ENCODE data around the gene TMEM170A.

DNA sequence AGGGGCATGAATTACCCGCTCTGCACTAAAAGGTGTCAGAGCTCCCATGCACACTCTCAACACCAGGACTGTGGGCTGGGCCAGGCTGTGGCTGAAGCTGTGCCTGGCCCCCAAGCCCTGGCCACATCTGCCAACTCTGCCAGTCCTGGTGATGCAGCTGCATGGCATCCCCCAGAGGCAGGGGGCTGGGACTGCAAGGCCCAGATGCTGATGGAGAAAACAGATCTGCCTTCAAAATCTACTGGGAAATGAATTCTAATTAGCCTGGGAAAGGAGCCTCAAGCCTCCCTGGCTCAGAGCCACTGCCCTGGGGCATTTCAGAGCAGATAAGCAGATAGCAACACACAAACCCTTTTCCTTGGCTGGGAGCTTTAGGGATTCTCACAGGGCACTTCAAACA lies 27.4 kb upstream of the TMEM170A start:
- no peak for TF ChIP-seq EP300 (IDR thresholded peaks at IDR 0.05; ENCODE audit: borderline replicate concordance)
- no peak for TF ChIP-seq ZBTB7A (IDR thresholded peaks at IDR 0.05; ENCODE audit: low read depth)
- TF ChIP-seq, protein P1, sequence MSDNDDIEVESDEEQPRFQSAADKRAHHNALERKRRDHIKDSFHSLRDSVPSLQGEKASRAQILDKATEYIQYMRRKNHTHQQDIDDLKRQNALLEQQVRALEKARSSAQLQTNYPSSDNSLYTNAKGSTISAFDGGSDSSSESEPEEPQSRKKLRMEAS (IDR thresholded peaks at IDR 0.05) = no peak
- TF ChIP-seq TAF1 (IDR thresholded peaks at IDR 0.05; ENCODE audit: low read depth) = no peak
- peak; percentile 50 for TF ChIP-seq RAD21 (IDR thresholded peaks at IDR 0.05; ENCODE audit: low read depth)
- no peak for TF ChIP-seq CEBPB (IDR thresholded peaks at IDR 0.05)
- TF ChIP-seq TCF12 (IDR thresholded peaks at IDR 0.05; ENCODE audit: low read depth) = no peak
- TF ChIP-seq FOXM1 (IDR thresholded peaks at IDR 0.05; ENCODE audit: borderline replicate concordance, low read depth) = no peak
- no peak for TF ChIP-seq NFIC (IDR thresholded peaks at IDR 0.05)
- no peak for TF ChIP-seq YY1 (IDR thresholded peaks at IDR 0.05; ENCODE audit: low read depth)
- TF ChIP-seq, protein P2, sequence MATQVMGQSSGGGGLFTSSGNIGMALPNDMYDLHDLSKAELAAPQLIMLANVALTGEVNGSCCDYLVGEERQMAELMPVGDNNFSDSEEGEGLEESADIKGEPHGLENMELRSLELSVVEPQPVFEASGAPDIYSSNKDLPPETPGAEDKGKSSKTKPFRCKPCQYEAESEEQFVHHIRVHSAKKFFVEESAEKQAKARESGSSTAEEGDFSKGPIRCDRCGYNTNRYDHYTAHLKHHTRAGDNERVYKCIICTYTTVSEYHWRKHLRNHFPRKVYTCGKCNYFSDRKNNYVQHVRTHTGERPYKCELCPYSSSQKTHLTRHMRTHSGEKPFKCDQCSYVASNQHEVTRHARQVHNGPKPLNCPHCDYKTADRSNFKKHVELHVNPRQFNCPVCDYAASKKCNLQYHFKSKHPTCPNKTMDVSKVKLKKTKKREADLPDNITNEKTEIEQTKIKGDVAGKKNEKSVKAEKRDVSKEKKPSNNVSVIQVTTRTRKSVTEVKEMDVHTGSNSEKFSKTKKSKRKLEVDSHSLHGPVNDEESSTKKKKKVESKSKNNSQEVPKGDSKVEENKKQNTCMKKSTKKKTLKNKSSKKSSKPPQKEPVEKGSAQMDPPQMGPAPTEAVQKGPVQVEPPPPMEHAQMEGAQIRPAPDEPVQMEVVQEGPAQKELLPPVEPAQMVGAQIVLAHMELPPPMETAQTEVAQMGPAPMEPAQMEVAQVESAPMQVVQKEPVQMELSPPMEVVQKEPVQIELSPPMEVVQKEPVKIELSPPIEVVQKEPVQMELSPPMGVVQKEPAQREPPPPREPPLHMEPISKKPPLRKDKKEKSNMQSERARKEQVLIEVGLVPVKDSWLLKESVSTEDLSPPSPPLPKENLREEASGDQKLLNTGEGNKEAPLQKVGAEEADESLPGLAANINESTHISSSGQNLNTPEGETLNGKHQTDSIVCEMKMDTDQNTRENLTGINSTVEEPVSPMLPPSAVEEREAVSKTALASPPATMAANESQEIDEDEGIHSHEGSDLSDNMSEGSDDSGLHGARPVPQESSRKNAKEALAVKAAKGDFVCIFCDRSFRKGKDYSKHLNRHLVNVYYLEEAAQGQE (IDR thresholded peaks at IDR 0.05; ENCODE audit: low read depth) = no peak
- no peak for TF ChIP-seq CREB1 (IDR thresholded peaks at IDR 0.05; ENCODE audit: low read depth)
- no peak for TF ChIP-seq TEAD4 (IDR thresholded peaks at IDR 0.05)
